Type B pancreatic cell (in vitro differentiated cells): ENCODE measurements around the gene UBE2F. TPM values are rescaled to one million over a fixed set of nuclear protein-coding genes. Genes with fewer than 3 reads are reported as not detected.

Source experiments
- DNase-seq: peaks from one replicate; pipeline ENCODE4 v3.0.0; 2021; ENCODE audit warnings: mixed read lengths; ENCODE audit not compliant: unreplicated experiment; ENCODE audit errors: extremely low spot score
- H3K27ac Mint-ChIP-seq: 2 replicates; pipeline ENCODE4 v1.8.0; 2021; ENCODE audit warnings: mild to moderate bottlenecking, mixed read lengths
- H3K27me3 Mint-ChIP-seq: 2 replicates; pipeline ENCODE4 v1.8.0; 2021; ENCODE audit warnings: mixed read lengths
- H3K36me3 Mint-ChIP-seq: 2 replicates; pipeline ENCODE4 v1.8.0; 2021; ENCODE audit warnings: mixed read lengths
- H3K4me1 Mint-ChIP-seq: one replicate; pipeline ENCODE4 v1.8.0; 2021; ENCODE audit warnings: mixed read lengths; ENCODE audit not compliant: unreplicated experiment
- H3K4me3 Mint-ChIP-seq: 2 replicates; pipeline ENCODE4 v1.8.0; 2021; ENCODE audit warnings: mild to moderate bottlenecking, mixed read lengths
- H3K9me3 Mint-ChIP-seq: 2 replicates; pipeline ENCODE4 v1.8.0; 2021; ENCODE audit warnings: mixed read lengths
- CTCF ChIP-seq: fragments of 200-600 bp; sonication (generic); conservative IDR thresholded peaks from 2 replicates; pipeline ENCODE4 v1.5.0; 2021; ENCODE audit warnings: antibody characterized with exemption, mild to moderate bottlenecking
- total RNA-seq: library from RNA; stranded (reverse); gene quantifications from 2 replicates; pipeline ENCODE4 v1.2.1, GENCODE V29; 2021; ENCODE audit warnings: low replicate concordance

UBE2F gene
- total RNA-seq, 1 donor from 2014 or later: 43.1 TPM

GRCh38 chr2:237929979-237930378 lies 36.8 kb upstream of the UBE2F start:
- no peaks in the 10 kb centered on the region for H3K4me1 Mint-ChIP-seq

DNA sequence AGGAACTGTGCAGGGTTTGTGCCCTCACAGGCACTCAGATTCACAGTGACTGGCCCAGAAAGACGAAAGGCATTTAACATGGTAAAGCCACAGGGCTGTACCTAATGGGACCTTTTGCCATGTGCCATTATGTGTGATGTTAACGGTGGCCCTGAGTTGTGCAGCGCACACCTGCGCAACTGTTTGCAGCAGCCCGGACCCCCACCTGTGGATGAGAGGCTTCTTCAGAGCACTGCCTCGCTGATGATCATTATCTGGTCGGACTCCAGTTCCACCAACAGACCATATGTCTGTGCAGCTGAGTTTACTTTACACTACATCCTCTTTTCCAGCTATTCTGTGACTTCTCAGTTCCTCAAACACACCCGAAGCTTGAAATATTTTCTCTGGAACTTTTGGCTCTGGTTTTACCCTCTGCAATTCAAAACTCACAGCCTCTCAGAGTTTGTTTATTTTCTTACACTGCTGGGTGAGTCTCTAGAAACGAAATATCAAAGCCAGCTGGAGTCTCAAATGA lies 35.6 kb upstream of the UBE2F start:
- H3K9me3 Mint-ChIP-seq: no peaks in the 10 kb centered on the region
- H3K27me3 Mint-ChIP-seq: peaks cover 6% of the 10 kb centered on the region
- H3K27ac Mint-ChIP-seq: no peak overlapping the region
- TF ChIP-seq CTCF: no peak
- H3K4me1 Mint-ChIP-seq: no peaks in the 10 kb centered on the region
- no peak for DNase-seq
- no peaks in the 10 kb centered on the region for H3K36me3 Mint-ChIP-seq
- H3K4me3 Mint-ChIP-seq: no peak overlapping the region

More at GRCh38 chr2:237929979-237930378, 36.8 kb upstream of the UBE2F start:
- H3K9me3 Mint-ChIP-seq: no peaks in the 10 kb centered on the region
- no peak overlapping the region for H3K27ac Mint-ChIP-seq
- no peaks in the 10 kb centered on the region for H3K36me3 Mint-ChIP-seq
- no peak for DNase-seq
- TF ChIP-seq CTCF: no peak
- no peak overlapping the region for H3K4me3 Mint-ChIP-seq
- H3K27me3 Mint-ChIP-seq: peaks cover 6% of the 10 kb centered on the region

GRCh38 chr2:237932731-237933131 lies 34.1 kb upstream of the UBE2F start:
- no peaks in the 10 kb centered on the region for H3K4me1 Mint-ChIP-seq
- H3K27me3 Mint-ChIP-seq: peaks cover 4% of the 10 kb centered on the region

GRCh38 chr2:237934186-237934585 lies 32.6 kb upstream of the UBE2F start:
- no peak for TF ChIP-seq CTCF
- no peak overlapping the region for H3K4me3 Mint-ChIP-seq
- no peak overlapping the region for H3K27ac Mint-ChIP-seq
- peaks cover 4% of the 10 kb centered on the region for H3K27me3 Mint-ChIP-seq
- no peak for DNase-seq
- peaks cover 5% of the 10 kb centered on the region for H3K4me1 Mint-ChIP-seq
- H3K9me3 Mint-ChIP-seq: no peaks in the 10 kb centered on the region
- H3K36me3 Mint-ChIP-seq: no peaks in the 10 kb centered on the region

More at GRCh38 chr2:237932731-237933131, 34.1 kb upstream of the UBE2F start:
- Mint-ChIP-seq H3K27ac (no peak overlapping the region), H3K36me3 (no peaks in the 10 kb centered on the region), H3K4me3 (no peak overlapping the region), H3K9me3 (no peaks in the 10 kb centered on the region)
- no peak for TF ChIP-seq CTCF
- no peak for DNase-seq

GRCh38 chr2:237935740-237936452 lies 30.9 kb upstream of the UBE2F start:
- peak overlapping the region; percentile 46 for H3K27ac Mint-ChIP-seq
- H3K4me1 Mint-ChIP-seq: peaks cover 15% of the 10 kb centered on the region
- no peak overlapping the region for H3K4me3 Mint-ChIP-seq
- peaks cover 4% of the 10 kb centered on the region for H3K27me3 Mint-ChIP-seq
- no peak for TF ChIP-seq CTCF
- no peak for DNase-seq
- H3K36me3 Mint-ChIP-seq: no peaks in the 10 kb centered on the region
- peaks cover 5% of the 10 kb centered on the region for H3K9me3 Mint-ChIP-seq
